ENCODE measurements around the gene CNOT3. TPM values are rescaled to one million over a fixed set of nuclear protein-coding genes. Genes with fewer than 3 reads are reported as not detected.
"Not testable (repeated sequence)": the region's sequence is repeated elsewhere in the genome, so short reads cannot be mapped to it uniquely, and the experiment has no call there.

Gene CNOT3
- total RNA-seq, 2 donors from 2014 or later = 44.5 to 45.4 TPM

DNA sequence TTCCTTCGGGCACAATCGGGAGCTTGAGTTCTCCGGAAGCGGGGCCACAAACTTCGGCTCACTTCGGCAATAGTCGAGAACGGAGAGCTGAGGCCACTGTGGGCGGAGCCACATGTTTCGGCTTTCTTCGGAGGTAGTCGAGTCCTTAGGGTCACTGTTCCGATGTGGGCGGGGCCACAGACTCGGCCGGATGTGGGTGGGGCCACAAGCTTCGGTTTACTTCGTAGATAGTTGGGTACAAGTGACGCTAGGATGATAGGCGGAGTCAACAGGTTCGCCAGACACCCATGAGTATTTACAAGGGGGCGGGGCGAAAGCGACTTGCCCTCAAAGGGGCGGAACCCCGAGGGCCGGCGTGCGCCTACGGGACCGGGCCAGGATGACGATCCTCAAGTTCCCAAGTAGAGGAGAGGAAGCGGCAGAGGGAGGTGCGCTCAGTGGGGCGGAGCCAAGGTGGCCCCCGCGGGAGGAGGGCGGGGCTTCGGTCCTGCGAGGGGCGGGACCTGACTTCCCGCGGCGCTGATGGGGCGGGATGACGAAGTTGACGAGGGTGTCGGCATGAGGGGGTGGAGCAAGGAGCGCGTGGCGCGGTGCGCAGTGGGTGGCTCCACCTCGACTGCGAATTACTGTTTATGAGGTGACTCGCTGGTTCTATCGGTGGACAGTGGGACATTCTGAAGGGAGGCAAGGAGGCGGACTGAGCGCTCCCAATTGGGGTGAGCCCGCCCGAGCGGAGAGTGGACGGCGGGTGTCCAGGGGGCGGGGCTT, 52.4 kb downstream of the CNOT3 start:
- peak; percentile 98 to 100 (median 99) for DNase-seq
- H3K36me3 Mint-ChIP-seq (ENCODE audit: low read depth) = no peaks in the 10 kb centered on the region
- H3K27me3 Mint-ChIP-seq = no peaks in the 10 kb centered on the region
- H3K27ac Mint-ChIP-seq = peak overlapping the region; percentile 99
- H3K4me1 Mint-ChIP-seq = peaks cover 26% of the 10 kb centered on the region
- ATAC-seq = peak; percentile 66
- H3K9me3 ChIP-seq (ENCODE audit: control insufficient read depth, low read length, poor library complexity, severe bottlenecking) = no peaks in the 10 kb centered on the region
- H3K4me3 Mint-ChIP-seq = peak overlapping the region; percentile 99

DNA sequence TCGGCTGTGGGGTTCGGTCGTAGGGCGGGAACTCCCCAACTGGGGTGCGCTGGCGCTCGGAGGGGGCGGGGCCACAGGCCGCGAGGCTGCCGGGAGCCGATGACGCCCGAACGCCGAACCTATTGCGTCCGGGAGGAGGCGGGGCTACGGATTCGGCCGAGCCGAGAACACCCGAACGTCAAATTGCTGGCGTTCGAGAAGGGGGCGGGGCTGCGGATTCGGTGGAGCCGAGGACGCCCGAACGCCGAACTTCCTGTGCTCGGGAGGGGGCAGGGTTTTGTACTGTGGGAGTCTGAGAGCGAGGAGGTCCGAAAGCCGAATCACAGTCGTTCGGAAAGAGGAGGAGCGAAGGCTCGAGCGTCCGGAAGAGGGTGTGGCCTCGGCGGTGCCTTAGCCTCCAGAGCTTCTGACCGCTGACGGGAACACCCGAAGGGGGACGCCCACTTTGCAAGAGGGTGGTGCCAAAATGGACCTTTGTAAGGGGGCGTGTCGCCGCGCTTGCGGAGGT, 53.0 kb downstream of the CNOT3 start:
- Mint-ChIP-seq H3K36me3 (ENCODE audit: low read depth) (no peaks in the 10 kb centered on the region), H3K27ac (peak overlapping the region; percentile 99), H3K4me1 (peaks cover 26% of the 10 kb centered on the region), H3K27me3 (no peaks in the 10 kb centered on the region), H3K4me3 (peak overlapping the region; percentile 99)
- ATAC-seq (peak; percentile 67), DNase-seq (peak; percentile 99 to 100 (median 100))
- no peaks in the 10 kb centered on the region for H3K9me3 ChIP-seq (ENCODE audit: control insufficient read depth, low read length, poor library complexity, severe bottlenecking)

GRCh38 chr19:54191011-54191810, 53.6 kb downstream of the CNOT3 start, which contains the start of gene TSEN34:
Gene TSEN34, plus strand, starts transcription at chr19:54191308. Its CDS starts 57 bp downstream, at chr19:54191365.
- H3K36me3 Mint-ChIP-seq (ENCODE audit: low read depth) = no peaks in the 10 kb centered on the region

DNA sequence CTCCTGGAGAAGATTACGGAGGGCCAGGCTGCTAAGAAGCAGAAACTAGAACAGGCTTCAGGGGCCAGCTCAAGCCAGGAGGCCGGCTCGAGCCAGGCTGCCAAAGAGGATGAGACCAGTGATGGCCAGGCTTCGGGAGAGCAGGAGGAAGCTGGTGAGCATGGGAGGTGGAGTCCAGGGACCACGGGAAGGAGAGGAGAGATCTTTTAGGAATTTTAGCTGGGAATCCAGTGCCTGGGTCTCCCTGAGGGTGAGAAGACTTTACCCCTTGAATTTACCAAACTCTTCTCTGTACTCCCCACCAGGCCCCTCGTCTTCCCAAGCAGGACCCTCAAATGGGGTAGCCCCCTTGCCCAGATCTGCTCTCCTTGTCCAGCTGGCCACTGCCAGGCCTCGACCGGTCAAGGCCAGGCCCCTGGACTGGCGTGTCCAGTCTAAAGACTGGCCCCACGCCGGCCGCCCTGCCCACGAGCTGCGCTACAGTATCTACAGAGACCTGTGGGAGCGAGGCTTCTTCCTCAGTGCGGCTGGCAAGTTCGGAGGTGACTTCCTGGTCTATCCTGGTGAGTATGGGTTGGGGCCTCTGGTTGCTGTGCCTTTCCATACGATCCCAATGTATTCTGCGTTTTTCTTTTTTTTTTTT, 54.4 kb downstream of the CNOT3 start:
- Mint-ChIP-seq H3K27ac (peak overlapping the region; percentile 99), H3K36me3 (ENCODE audit: low read depth) (no peaks in the 10 kb centered on the region), H3K4me1 (peaks cover 24% of the 10 kb centered on the region), H3K27me3 (no peaks in the 10 kb centered on the region), H3K4me3 (peak overlapping the region; percentile 99)
- no peaks in the 10 kb centered on the region for H3K9me3 ChIP-seq (ENCODE audit: control insufficient read depth, low read length, poor library complexity, severe bottlenecking)
- DNase-seq = no peak
- no peak for ATAC-seq

More at GRCh38 chr19:54191011-54191810, 53.6 kb downstream of the CNOT3 start, which contains the start of gene TSEN34:
- Mint-ChIP-seq H3K4me3 (peak within 1 kb of the TSS; percentile 99), H3K27ac (peak within 1 kb of the TSS; percentile 99), H3K4me1 (peaks cover 26% of the 10 kb centered on the region), H3K27me3 (no peaks in the 10 kb centered on the region)
- ATAC-seq (peak; percentile 33), DNase-seq (peak; percentile 81 to 92 (median 88))
- H3K9me3 ChIP-seq (ENCODE audit: control insufficient read depth, low read length, poor library complexity, severe bottlenecking) = no peaks in the 10 kb centered on the region

- H3K4me1 Mint-ChIP-seq = peaks cover 14% of the 10 kb centered on the region
- H3K27ac Mint-ChIP-seq = no peak overlapping the region
- DNase-seq (no peak), ATAC-seq (no peak)
- no peaks in the 10 kb centered on the region for H3K27me3 Mint-ChIP-seq
- peak overlapping the region; percentile 99 for H3K4me3 Mint-ChIP-seq
- no peaks in the 10 kb centered on the region for H3K36me3 Mint-ChIP-seq (ENCODE audit: low read depth)
- H3K9me3 ChIP-seq (ENCODE audit: control insufficient read depth, low read length, poor library complexity, severe bottlenecking) = no peaks in the 10 kb centered on the region
Observed at GRCh38 chr19:54193011-54193410, 55.4 kb downstream of the CNOT3 start.

- DNase-seq; H3K4me3 Mint-ChIP-seq; ATAC-seq; H3K9me3 ChIP-seq (ENCODE audit: control insufficient read depth, low read length, poor library complexity, severe bottlenecking); H3K36me3 Mint-ChIP-seq (ENCODE audit: low read depth); H3K27me3 Mint-ChIP-seq; H3K27ac Mint-ChIP-seq: not testable (repeated sequence)
- H3K4me1 Mint-ChIP-seq = peaks cover 14% of the 10 kb centered on the region
Observed at GRCh38 chr19:54194463-54194862, 56.9 kb downstream of the CNOT3 start.

DNA sequence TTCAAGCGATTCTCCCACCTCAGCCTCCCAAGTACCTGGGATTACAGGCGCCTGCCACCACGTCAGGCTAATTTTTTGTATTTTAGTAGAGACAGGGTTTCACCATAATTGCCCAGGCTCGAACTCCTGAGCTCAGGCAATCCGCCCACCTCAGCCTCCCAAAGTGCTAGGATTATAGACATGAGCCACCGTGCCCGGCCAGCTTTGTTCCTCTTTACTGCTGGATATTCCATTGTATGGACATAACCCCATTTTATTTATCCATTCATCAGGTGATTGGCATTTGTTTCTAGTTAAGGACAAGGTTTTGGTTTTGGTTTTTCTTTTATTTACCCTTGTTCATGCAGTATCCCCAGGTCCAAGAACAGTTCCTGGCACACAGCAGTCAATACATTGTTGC, 59.0 kb downstream of the CNOT3 start:
- DNase-seq (no peak), ATAC-seq (no peak)
- peaks cover 5% of the 10 kb centered on the region for H3K27me3 Mint-ChIP-seq

GRCh38 chr19:54197121-54197520, 59.6 kb downstream of the CNOT3 start:
- Mint-ChIP-seq H3K27me3 (peaks cover 5% of the 10 kb centered on the region), H3K4me3 (no peak overlapping the region), H3K27ac (no peak overlapping the region), H3K4me1 (peaks cover 18% of the 10 kb centered on the region), H3K36me3 (ENCODE audit: low read depth) (peaks cover 5% of the 10 kb centered on the region)
- DNase-seq (no peak), ATAC-seq (no peak)
- H3K9me3 ChIP-seq (ENCODE audit: control insufficient read depth, low read length, poor library complexity, severe bottlenecking) = no peaks in the 10 kb centered on the region

More for the DNA sequence above, 59.0 kb downstream of the CNOT3 start:
- H3K9me3 ChIP-seq (ENCODE audit: control insufficient read depth, low read length, poor library complexity, severe bottlenecking) = no peaks in the 10 kb centered on the region
- H3K4me1 Mint-ChIP-seq = peaks cover 19% of the 10 kb centered on the region
- no peak overlapping the region for H3K27ac Mint-ChIP-seq
- no peak overlapping the region for H3K4me3 Mint-ChIP-seq
- peaks cover 5% of the 10 kb centered on the region for H3K36me3 Mint-ChIP-seq (ENCODE audit: low read depth)

GRCh38 chr19:54199401-54199800, 61.8 kb downstream of the CNOT3 start:
- peaks cover 31% of the 10 kb centered on the region for H3K4me1 Mint-ChIP-seq
- H3K9me3 ChIP-seq (ENCODE audit: control insufficient read depth, low read length, poor library complexity, severe bottlenecking) = no peaks in the 10 kb centered on the region
- peak overlapping the region; percentile 60 for H3K4me3 Mint-ChIP-seq
- peaks cover 5% of the 10 kb centered on the region for H3K36me3 Mint-ChIP-seq (ENCODE audit: low read depth)
- H3K27me3 Mint-ChIP-seq = peaks cover 5% of the 10 kb centered on the region
- DNase-seq (no peak), ATAC-seq (no peak)
- H3K27ac Mint-ChIP-seq = peak overlapping the region; percentile 100

DNA sequence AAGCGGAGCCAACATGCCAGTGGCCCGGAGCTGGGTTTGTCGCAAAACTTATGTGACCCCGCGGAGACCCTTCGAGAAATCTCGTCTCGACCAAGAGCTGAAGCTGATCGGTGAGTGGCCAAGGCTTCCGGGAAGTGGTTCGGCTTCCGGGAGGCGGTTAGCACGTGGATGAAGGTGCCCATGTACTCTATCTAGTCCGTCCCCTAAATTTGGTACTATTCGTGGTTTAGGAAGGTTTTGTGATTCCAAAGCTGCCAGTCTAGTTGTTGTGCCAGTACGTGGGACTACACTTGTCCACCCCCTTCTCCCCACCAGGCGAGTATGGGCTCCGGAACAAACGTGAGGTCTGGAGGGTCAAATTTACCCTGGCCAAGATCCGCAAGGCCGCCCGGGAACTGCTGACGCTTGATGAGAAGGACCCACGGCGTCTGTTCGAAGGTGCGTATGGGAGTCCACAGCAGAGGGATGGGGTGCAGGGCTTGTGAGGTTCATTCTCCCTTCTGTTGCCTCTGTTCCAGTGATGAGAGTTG, 63.7 kb downstream of the CNOT3 start:
- Mint-ChIP-seq H3K4me3 (peak overlapping the region; percentile 99), H3K27me3 (peaks cover 5% of the 10 kb centered on the region), H3K4me1 (peaks cover 40% of the 10 kb centered on the region), H3K36me3 (ENCODE audit: low read depth) (peaks cover 8% of the 10 kb centered on the region), H3K27ac (peak overlapping the region; percentile 100)
- no peaks in the 10 kb centered on the region for H3K9me3 ChIP-seq (ENCODE audit: control insufficient read depth, low read length, poor library complexity, severe bottlenecking)
- no peak for ATAC-seq
- no peak for DNase-seq

GRCh38 chr19:54201980-54202379, 64.4 kb downstream of the CNOT3 start:
- DNase-seq (no peak), ATAC-seq (no peak)
- Mint-ChIP-seq H3K27ac (peak overlapping the region; percentile 100), H3K4me1 (peaks cover 40% of the 10 kb centered on the region), H3K36me3 (ENCODE audit: low read depth) (peaks cover 8% of the 10 kb centered on the region), H3K4me3 (peak overlapping the region; percentile 99), H3K27me3 (peaks cover 5% of the 10 kb centered on the region)
- no peaks in the 10 kb centered on the region for H3K9me3 ChIP-seq (ENCODE audit: control insufficient read depth, low read length, poor library complexity, severe bottlenecking)

DNA sequence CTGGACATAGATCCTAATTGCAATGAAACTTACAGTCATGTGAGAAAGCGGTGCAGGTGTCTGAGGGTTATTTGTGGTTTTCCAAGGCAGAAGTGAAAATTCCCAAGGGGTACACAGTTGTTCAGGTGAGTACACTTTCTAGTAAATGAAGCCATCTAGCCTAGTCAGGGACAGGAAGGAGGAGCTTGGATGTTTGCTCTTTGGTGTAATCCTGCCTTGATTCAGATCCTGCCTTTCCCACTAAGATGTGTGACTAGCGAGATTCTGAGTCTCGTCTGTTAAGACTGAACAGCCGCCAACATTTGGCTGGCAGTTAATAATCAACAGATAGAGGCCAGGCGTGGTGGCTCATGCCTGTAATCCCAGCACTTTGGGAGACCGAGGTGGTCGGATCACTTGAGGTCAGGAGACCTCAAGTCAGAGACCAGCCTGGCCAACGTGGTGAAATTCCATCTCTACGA, 65.6 kb downstream of the CNOT3 start:
- Mint-ChIP-seq H3K36me3 (ENCODE audit: low read depth) (peaks cover 12% of the 10 kb centered on the region), H3K4me3 (peak overlapping the region; percentile 73), H3K27me3 (peaks cover 5% of the 10 kb centered on the region), H3K27ac (peak overlapping the region; percentile 100), H3K4me1 (peaks cover 47% of the 10 kb centered on the region)
- DNase-seq (no peak), ATAC-seq (no peak)
- H3K9me3 ChIP-seq (ENCODE audit: control insufficient read depth, low read length, poor library complexity, severe bottlenecking) = no peaks in the 10 kb centered on the region
